Activated naive CD8-positive, alpha-beta T cell treated with anti-CD3 and anti-CD28 coated beads for 36 hours (primary cell): ENCODE data around the gene C1orf198. TPM values are rescaled to one million over a fixed set of nuclear protein-coding genes. Genes with fewer than 3 reads are reported as not detected.

Experiments
- DNase-seq: peaks from one replicate; pipeline ENCODE4 v3.0.0; 2021
- H3K27ac Mint-ChIP-seq: one replicate; pipeline ENCODE4 v1.8.0; 2022; ENCODE audit warnings: mild to moderate bottlenecking, moderate library complexity, mixed read lengths
- H3K27me3 Mint-ChIP-seq: one replicate; pipeline ENCODE4 v1.8.0; 2022; ENCODE audit warnings: mild to moderate bottlenecking, mixed read lengths
- H3K36me3 Mint-ChIP-seq: one replicate; pipeline ENCODE4 v1.8.0; 2021; ENCODE audit warnings: mild to moderate bottlenecking, mixed read lengths
- H3K4me1 Mint-ChIP-seq: one replicate; pipeline ENCODE4 v1.8.0; 2021; ENCODE audit warnings: mixed read lengths
- H3K4me3 Mint-ChIP-seq: one replicate; pipeline ENCODE4 v1.8.0; 2022; ENCODE audit warnings: mild to moderate bottlenecking, moderate library complexity, mixed read lengths
- H3K9me3 Mint-ChIP-seq: one replicate; pipeline ENCODE4 v1.8.0; 2022; ENCODE audit warnings: mixed read lengths
- total RNA-seq, 2 experiments: library from RNA; stranded (reverse); gene quantifications; one replicate each; pipeline ENCODE4 v1.2.3, GENCODE V29; 2021

C1orf198 gene
- total RNA-seq, 2 experiments from 2014 or later: 5.8 to 6.7 TPM

- H3K36me3 Mint-ChIP-seq: no peaks in the 10 kb centered on the region
- no peak for DNase-seq
- peaks cover 2% of the 10 kb centered on the region for H3K9me3 Mint-ChIP-seq
- no peaks in the 10 kb centered on the region for H3K4me1 Mint-ChIP-seq
- H3K27me3 Mint-ChIP-seq: peaks cover 8% of the 10 kb centered on the region
- H3K27ac Mint-ChIP-seq: no peak overlapping the region
- no peak overlapping the region for H3K4me3 Mint-ChIP-seq
Measured at GRCh38 chr1:230804396-230804795, 63.9 kb downstream of the C1orf198 start.

GRCh38 chr1:230800891-230801840 is 67.2 kb downstream of the C1orf198 start:
- H3K27me3 Mint-ChIP-seq: peaks cover 19% of the 10 kb centered on the region
- H3K27ac Mint-ChIP-seq: no peak overlapping the region
- H3K9me3 Mint-ChIP-seq: no peaks in the 10 kb centered on the region
- no peaks in the 10 kb centered on the region for H3K36me3 Mint-ChIP-seq
- no peaks in the 10 kb centered on the region for H3K4me1 Mint-ChIP-seq
- H3K4me3 Mint-ChIP-seq: no peak overlapping the region
- no peak for DNase-seq

- no peak overlapping the region for H3K4me3 Mint-ChIP-seq
Measured at GRCh38 chr1:230798491-230798890, 69.8 kb downstream of the C1orf198 start.

GRCh38 chr1:230797942-230798365 is 70.4 kb downstream of the C1orf198 start:
- H3K27me3 Mint-ChIP-seq: peaks cover 19% of the 10 kb centered on the region
- DNase-seq: no peak
- no peak overlapping the region for H3K27ac Mint-ChIP-seq
- H3K4me3 Mint-ChIP-seq: no peak overlapping the region
- no peaks in the 10 kb centered on the region for H3K36me3 Mint-ChIP-seq
- H3K9me3 Mint-ChIP-seq: no peaks in the 10 kb centered on the region
- no peaks in the 10 kb centered on the region for H3K4me1 Mint-ChIP-seq

More at GRCh38 chr1:230798491-230798890, 69.8 kb downstream of the C1orf198 start:
- no peak overlapping the region for H3K27ac Mint-ChIP-seq
- no peaks in the 10 kb centered on the region for H3K4me1 Mint-ChIP-seq
- no peak for DNase-seq
- no peaks in the 10 kb centered on the region for H3K36me3 Mint-ChIP-seq
- H3K27me3 Mint-ChIP-seq: peaks cover 19% of the 10 kb centered on the region
- H3K9me3 Mint-ChIP-seq: no peaks in the 10 kb centered on the region

GRCh38 chr1:230797376-230797920 is 70.9 kb downstream of the C1orf198 start:
- Mint-ChIP-seq H3K27me3 (peaks cover 19% of the 10 kb centered on the region), H3K9me3 (no peaks in the 10 kb centered on the region), H3K4me1 (no peaks in the 10 kb centered on the region), H3K4me3 (no peak overlapping the region), H3K27ac (no peak overlapping the region), H3K36me3 (no peaks in the 10 kb centered on the region)
- no peak for DNase-seq

GRCh38 chr1:230796626-230797025 is 71.7 kb downstream of the C1orf198 start:
- H3K36me3 Mint-ChIP-seq: no peaks in the 10 kb centered on the region
- no peak overlapping the region for H3K27ac Mint-ChIP-seq
- peaks cover 17% of the 10 kb centered on the region for H3K27me3 Mint-ChIP-seq
- H3K4me1 Mint-ChIP-seq: no peaks in the 10 kb centered on the region
- no peaks in the 10 kb centered on the region for H3K9me3 Mint-ChIP-seq
- DNase-seq: no peak
- H3K4me3 Mint-ChIP-seq: no peak overlapping the region

GRCh38 chr1:230794871-230795605 is 73.3 kb downstream of the C1orf198 start:
- H3K27me3 Mint-ChIP-seq: peaks cover 17% of the 10 kb centered on the region
- H3K27ac Mint-ChIP-seq: no peak overlapping the region
- no peak for DNase-seq
- H3K9me3 Mint-ChIP-seq: no peaks in the 10 kb centered on the region
- no peak overlapping the region for H3K4me3 Mint-ChIP-seq
- H3K36me3 Mint-ChIP-seq: no peaks in the 10 kb centered on the region
- H3K4me1 Mint-ChIP-seq: no peaks in the 10 kb centered on the region

- H3K36me3 Mint-ChIP-seq: no peaks in the 10 kb centered on the region
- H3K9me3 Mint-ChIP-seq: no peaks in the 10 kb centered on the region
- DNase-seq: no peak
- H3K4me3 Mint-ChIP-seq: no peak overlapping the region
- no peak overlapping the region for H3K27ac Mint-ChIP-seq
- peaks cover 17% of the 10 kb centered on the region for H3K27me3 Mint-ChIP-seq
- no peaks in the 10 kb centered on the region for H3K4me1 Mint-ChIP-seq
Measured at GRCh38 chr1:230794431-230794830, 73.9 kb downstream of the C1orf198 start.

GRCh38 chr1:230793463-230793745 is 74.9 kb downstream of the C1orf198 start:
- no peak overlapping the region for H3K27ac Mint-ChIP-seq
- no peaks in the 10 kb centered on the region for H3K36me3 Mint-ChIP-seq
- H3K4me1 Mint-ChIP-seq: no peaks in the 10 kb centered on the region
- DNase-seq: no peak
- H3K4me3 Mint-ChIP-seq: no peak overlapping the region
- no peaks in the 10 kb centered on the region for H3K9me3 Mint-ChIP-seq
- H3K27me3 Mint-ChIP-seq: peaks cover 16% of the 10 kb centered on the region

GRCh38 chr1:230792691-230793462 is 75.4 kb downstream of the C1orf198 start:
- Mint-ChIP-seq H3K27me3 (peaks cover 20% of the 10 kb centered on the region), H3K4me1 (no peaks in the 10 kb centered on the region), H3K36me3 (no peaks in the 10 kb centered on the region), H3K9me3 (no peaks in the 10 kb centered on the region), H3K4me3 (no peak overlapping the region), H3K27ac (no peak overlapping the region)
- DNase-seq: no peak

GRCh38 chr1:230791986-230792564 is 76.2 kb downstream of the C1orf198 start:
- Mint-ChIP-seq H3K27me3 (peaks cover 14% of the 10 kb centered on the region), H3K9me3 (no peaks in the 10 kb centered on the region), H3K4me3 (no peak overlapping the region), H3K36me3 (no peaks in the 10 kb centered on the region), H3K27ac (no peak overlapping the region), H3K4me1 (no peaks in the 10 kb centered on the region)
- DNase-seq: no peak

GRCh38 chr1:230790026-230790425 is 78.3 kb downstream of the C1orf198 start:
- Mint-ChIP-seq H3K27me3 (peaks cover 12% of the 10 kb centered on the region), H3K4me1 (no peaks in the 10 kb centered on the region), H3K4me3 (no peak overlapping the region), H3K27ac (no peak overlapping the region), H3K9me3 (no peaks in the 10 kb centered on the region), H3K36me3 (no peaks in the 10 kb centered on the region)
- DNase-seq: no peak

GRCh38 chr1:230788561-230789275 is 79.6 kb downstream of the C1orf198 start:
- no peak overlapping the region for H3K27ac Mint-ChIP-seq
- no peaks in the 10 kb centered on the region for H3K9me3 Mint-ChIP-seq
- H3K27me3 Mint-ChIP-seq: peaks cover 12% of the 10 kb centered on the region
- H3K4me1 Mint-ChIP-seq: no peaks in the 10 kb centered on the region
- no peaks in the 10 kb centered on the region for H3K36me3 Mint-ChIP-seq
- no peak for DNase-seq
- H3K4me3 Mint-ChIP-seq: no peak overlapping the region

GRCh38 chr1:230787471-230787870 is 80.8 kb downstream of the C1orf198 start:
- H3K27ac Mint-ChIP-seq: no peak overlapping the region
- H3K27me3 Mint-ChIP-seq: peaks cover 12% of the 10 kb centered on the region
- no peaks in the 10 kb centered on the region for H3K9me3 Mint-ChIP-seq
- H3K4me3 Mint-ChIP-seq: no peak overlapping the region
- no peak for DNase-seq
- H3K36me3 Mint-ChIP-seq: no peaks in the 10 kb centered on the region
- H3K4me1 Mint-ChIP-seq: no peaks in the 10 kb centered on the region
